Activated naive CD4-positive, alpha-beta T cell treated with anti-CD3 and anti-CD28 coated beads, Interleukin-2, amount 50 U/mL, for 24 hours (primary cell): ENCODE measurements around the gene PRKG1.
A peak's percentile ranks its signal among the peaks of the same experiment; 100 is the strongest.

Experiments used
- H3K27ac Mint-ChIP-seq: one replicate; pipeline ENCODE4 v1.8.0; 2021; ENCODE audit warnings: mild to moderate bottlenecking, mixed read lengths
- H3K27me3 Mint-ChIP-seq: one replicate; pipeline ENCODE4 v1.8.0; 2021; ENCODE audit warnings: mixed read lengths
- H3K36me3 Mint-ChIP-seq: one replicate; pipeline ENCODE4 v1.8.0; 2021; ENCODE audit warnings: mixed read lengths
- H3K4me1 Mint-ChIP-seq: one replicate; pipeline ENCODE4 v1.8.0; 2021; ENCODE audit warnings: mixed read lengths
- H3K4me3 Mint-ChIP-seq: one replicate; pipeline ENCODE4 v1.8.0; 2021; ENCODE audit warnings: mild to moderate bottlenecking, mixed read lengths
- H3K9me3 Mint-ChIP-seq: one replicate; pipeline ENCODE4 v1.8.0; 2021; ENCODE audit warnings: mixed read lengths

Gene PRKG1

GRCh38 chr10:51074238-51075028 is at the start of gene PRKG1:
PRKG1 (plus strand) TSS chr10:51074487.
- Mint-ChIP-seq H3K36me3 (no peaks in the 10 kb centered on the region), H3K9me3 (no peaks in the 10 kb centered on the region), H3K27me3 (peaks cover 26% of the 10 kb centered on the region), H3K4me1 (peaks cover 7% of the 10 kb centered on the region), H3K4me3 (peak within 1 kb of the TSS; percentile 73), H3K27ac (no peak within 1 kb of the TSS)

GRCh38 chr10:51028420-51028819 is 45.9 kb upstream of the PRKG1 start:
- Mint-ChIP-seq H3K36me3 (no peaks in the 10 kb centered on the region), H3K4me1 (no peaks in the 10 kb centered on the region), H3K27me3 (peaks cover 5% of the 10 kb centered on the region), H3K4me3 (no peak overlapping the region), H3K9me3 (no peaks in the 10 kb centered on the region), H3K27ac (no peak overlapping the region)

- Mint-ChIP-seq H3K4me1 (no peaks in the 10 kb centered on the region), H3K27me3 (peaks cover 5% of the 10 kb centered on the region), H3K36me3 (no peaks in the 10 kb centered on the region), H3K4me3 (no peak overlapping the region), H3K9me3 (no peaks in the 10 kb centered on the region), H3K27ac (no peak overlapping the region)
Measured at GRCh38 chr10:51029172-51029641, 45.1 kb upstream of the PRKG1 start.

GRCh38 chr10:51030480-51030879 is 43.8 kb upstream of the PRKG1 start:
- peaks cover 4% of the 10 kb centered on the region for H3K27me3 Mint-ChIP-seq
- no peaks in the 10 kb centered on the region for H3K4me1 Mint-ChIP-seq
- H3K36me3 Mint-ChIP-seq, result no peaks in the 10 kb centered on the region
- no peaks in the 10 kb centered on the region for H3K9me3 Mint-ChIP-seq
- H3K4me3 Mint-ChIP-seq, result no peak overlapping the region
- no peak overlapping the region for H3K27ac Mint-ChIP-seq

- Mint-ChIP-seq H3K4me3 (no peak overlapping the region), H3K9me3 (no peaks in the 10 kb centered on the region), H3K27me3 (peaks cover 4% of the 10 kb centered on the region), H3K36me3 (no peaks in the 10 kb centered on the region), H3K27ac (no peak overlapping the region), H3K4me1 (no peaks in the 10 kb centered on the region)
Measured at GRCh38 chr10:51031950-51032349, 42.3 kb upstream of the PRKG1 start.

- Mint-ChIP-seq H3K9me3 (no peaks in the 10 kb centered on the region), H3K36me3 (no peaks in the 10 kb centered on the region), H3K4me1 (no peaks in the 10 kb centered on the region), H3K27ac (no peak overlapping the region), H3K4me3 (no peak overlapping the region), H3K27me3 (peaks cover 2% of the 10 kb centered on the region)
Measured at GRCh38 chr10:51034769-51035168, 39.5 kb upstream of the PRKG1 start.

- Mint-ChIP-seq H3K4me1 (no peaks in the 10 kb centered on the region), H3K9me3 (no peaks in the 10 kb centered on the region), H3K4me3 (no peak overlapping the region), H3K27me3 (peaks cover 2% of the 10 kb centered on the region), H3K36me3 (no peaks in the 10 kb centered on the region), H3K27ac (no peak overlapping the region)
Measured at GRCh38 chr10:51035344-51035743, 38.9 kb upstream of the PRKG1 start.

- H3K9me3 Mint-ChIP-seq, result no peaks in the 10 kb centered on the region
- H3K27ac Mint-ChIP-seq, result no peak overlapping the region
- H3K4me1 Mint-ChIP-seq, result no peaks in the 10 kb centered on the region
- no peaks in the 10 kb centered on the region for H3K27me3 Mint-ChIP-seq
- no peaks in the 10 kb centered on the region for H3K36me3 Mint-ChIP-seq
- H3K4me3 Mint-ChIP-seq, result no peak overlapping the region
Measured at GRCh38 chr10:51045871-51046270, 28.4 kb upstream of the PRKG1 start.

GRCh38 chr10:51046654-51047053 is 27.6 kb upstream of the PRKG1 start:
- Mint-ChIP-seq H3K36me3 (no peaks in the 10 kb centered on the region), H3K4me1 (no peaks in the 10 kb centered on the region), H3K9me3 (no peaks in the 10 kb centered on the region), H3K27me3 (peaks cover 3% of the 10 kb centered on the region), H3K27ac (no peak overlapping the region), H3K4me3 (no peak overlapping the region)

- no peaks in the 10 kb centered on the region for H3K9me3 Mint-ChIP-seq
- H3K27me3 Mint-ChIP-seq, result peaks cover 3% of the 10 kb centered on the region
- no peaks in the 10 kb centered on the region for H3K36me3 Mint-ChIP-seq
- H3K4me1 Mint-ChIP-seq, result no peaks in the 10 kb centered on the region
- no peak overlapping the region for H3K4me3 Mint-ChIP-seq
- H3K27ac Mint-ChIP-seq, result no peak overlapping the region
Measured at GRCh38 chr10:51047857-51048256, 26.4 kb upstream of the PRKG1 start.

- Mint-ChIP-seq H3K27me3 (peaks cover 3% of the 10 kb centered on the region), H3K36me3 (no peaks in the 10 kb centered on the region), H3K27ac (no peak overlapping the region), H3K4me1 (no peaks in the 10 kb centered on the region), H3K4me3 (no peak overlapping the region), H3K9me3 (no peaks in the 10 kb centered on the region)
Measured at GRCh38 chr10:51048792-51049191, 25.5 kb upstream of the PRKG1 start.

GRCh38 chr10:51052163-51052562 is 22.1 kb upstream of the PRKG1 start:
- no peak overlapping the region for H3K27ac Mint-ChIP-seq
- no peaks in the 10 kb centered on the region for H3K4me1 Mint-ChIP-seq
- no peak overlapping the region for H3K4me3 Mint-ChIP-seq
- no peaks in the 10 kb centered on the region for H3K36me3 Mint-ChIP-seq
- peaks cover 4% of the 10 kb centered on the region for H3K27me3 Mint-ChIP-seq
- no peaks in the 10 kb centered on the region for H3K9me3 Mint-ChIP-seq

- H3K36me3 Mint-ChIP-seq, result no peaks in the 10 kb centered on the region
- no peak overlapping the region for H3K27ac Mint-ChIP-seq
- H3K4me3 Mint-ChIP-seq, result no peak overlapping the region
- H3K27me3 Mint-ChIP-seq, result peaks cover 2% of the 10 kb centered on the region
- H3K9me3 Mint-ChIP-seq, result peaks cover 5% of the 10 kb centered on the region
- H3K4me1 Mint-ChIP-seq, result no peaks in the 10 kb centered on the region
Measured at GRCh38 chr10:51057925-51058324, 16.4 kb upstream of the PRKG1 start.

- H3K9me3 Mint-ChIP-seq, result peaks cover 5% of the 10 kb centered on the region
- peaks cover 2% of the 10 kb centered on the region for H3K27me3 Mint-ChIP-seq
- no peaks in the 10 kb centered on the region for H3K4me1 Mint-ChIP-seq
- H3K4me3 Mint-ChIP-seq, result no peak overlapping the region
- no peaks in the 10 kb centered on the region for H3K36me3 Mint-ChIP-seq
- H3K27ac Mint-ChIP-seq, result no peak overlapping the region
Measured at GRCh38 chr10:51063166-51063565, 11.1 kb upstream of the PRKG1 start.

- Mint-ChIP-seq H3K9me3 (no peaks in the 10 kb centered on the region), H3K4me3 (no peak overlapping the region), H3K36me3 (no peaks in the 10 kb centered on the region), H3K27me3 (peaks cover 2% of the 10 kb centered on the region), H3K4me1 (no peaks in the 10 kb centered on the region), H3K27ac (no peak overlapping the region)
Measured at GRCh38 chr10:51063659-51064535, 10.4 kb upstream of the PRKG1 start.

- peaks cover 3% of the 10 kb centered on the region for H3K27me3 Mint-ChIP-seq
- no peaks in the 10 kb centered on the region for H3K9me3 Mint-ChIP-seq
- H3K36me3 Mint-ChIP-seq, result no peaks in the 10 kb centered on the region
- H3K4me3 Mint-ChIP-seq, result no peak overlapping the region
- no peaks in the 10 kb centered on the region for H3K4me1 Mint-ChIP-seq
- no peak overlapping the region for H3K27ac Mint-ChIP-seq
Measured at GRCh38 chr10:51066231-51066630, 8.1 kb upstream of the PRKG1 start.
